ENCODE data around the gene KSR1.

KSR1 gene

GRCh38 chr17:27623614-27624013 lies 167.4 kb downstream of the KSR1 start:
- no peak overlapping the region for H2AFZ ChIP-seq (ENCODE audit: low read depth)
- no peaks in the 10 kb centered on the region for H3K4me1 ChIP-seq (ENCODE audit: low read depth, poor library complexity, severe bottlenecking)
- TF ChIP-seq CTCF (conservative IDR thresholded peaks at IDR 0.05; ENCODE audit: low read depth, low read length) = no peak
- H3K36me3 ChIP-seq (ENCODE audit: insufficient read depth) = no peaks in the 10 kb centered on the region
- H3K4me2 ChIP-seq = no peak overlapping the region
- no peaks in the 10 kb centered on the region for H3K79me2 ChIP-seq (ENCODE audit: insufficient read depth, low read depth)
- H3K9ac ChIP-seq = no peak overlapping the region
- no peak overlapping the region for H3K4me3 ChIP-seq (IDR thresholded peaks at IDR 0.05; ENCODE audit: insufficient read depth, low read depth, low read length)
- no peaks in the 10 kb centered on the region for H4K20me1 ChIP-seq (ENCODE audit: insufficient read depth)
- H3K27me3 ChIP-seq (ENCODE audit: insufficient read depth, low read depth) = no peaks in the 10 kb centered on the region
- H3K27ac ChIP-seq = no peak overlapping the region

- Histone ChIP-seq H3K9ac (no peak overlapping the region), H2AFZ (ENCODE audit: low read depth) (no peak overlapping the region), H3K4me2 (no peak overlapping the region), H4K20me1 (ENCODE audit: insufficient read depth) (no peaks in the 10 kb centered on the region), H3K27ac (no peak overlapping the region), H3K4me1 (ENCODE audit: low read depth, poor library complexity, severe bottlenecking) (no peaks in the 10 kb centered on the region), H3K27me3 (ENCODE audit: insufficient read depth, low read depth) (no peaks in the 10 kb centered on the region), H3K4me3 (IDR thresholded peaks at IDR 0.05; ENCODE audit: insufficient read depth, low read depth, low read length) (no peak overlapping the region), H3K36me3 (ENCODE audit: insufficient read depth) (no peaks in the 10 kb centered on the region), H3K79me2 (ENCODE audit: insufficient read depth, low read depth) (no peaks in the 10 kb centered on the region)
- no peak for TF ChIP-seq CTCF (conservative IDR thresholded peaks at IDR 0.05; ENCODE audit: low read depth, low read length)
Measured at GRCh38 chr17:27624539-27624938, 168.3 kb downstream of the KSR1 start.

GRCh38 chr17:27625856-27626255 lies 169.6 kb downstream of the KSR1 start:
- no peak overlapping the region for H3K4me2 ChIP-seq
- no peaks in the 10 kb centered on the region for H4K20me1 ChIP-seq (ENCODE audit: insufficient read depth)
- no peak overlapping the region for H3K9ac ChIP-seq
- H3K27ac ChIP-seq = no peak overlapping the region
- H3K36me3 ChIP-seq (ENCODE audit: insufficient read depth) = no peaks in the 10 kb centered on the region
- H3K79me2 ChIP-seq (ENCODE audit: insufficient read depth, low read depth) = no peaks in the 10 kb centered on the region
- no peak for TF ChIP-seq CTCF (conservative IDR thresholded peaks at IDR 0.05; ENCODE audit: low read depth, low read length)
- H3K4me3 ChIP-seq (IDR thresholded peaks at IDR 0.05; ENCODE audit: insufficient read depth, low read depth, low read length) = no peak overlapping the region
- no peak overlapping the region for H2AFZ ChIP-seq (ENCODE audit: low read depth)
- peaks cover 1% of the 10 kb centered on the region for H3K4me1 ChIP-seq (ENCODE audit: low read depth, poor library complexity, severe bottlenecking)
- H3K27me3 ChIP-seq (ENCODE audit: insufficient read depth, low read depth) = no peaks in the 10 kb centered on the region

GRCh38 chr17:27627514-27627913 lies 171.3 kb downstream of the KSR1 start:
- no peak overlapping the region for H2AFZ ChIP-seq (ENCODE audit: low read depth)
- no peaks in the 10 kb centered on the region for H3K27me3 ChIP-seq (ENCODE audit: insufficient read depth, low read depth)
- peaks cover 7% of the 10 kb centered on the region for H3K4me1 ChIP-seq (ENCODE audit: low read depth, poor library complexity, severe bottlenecking)
- H3K36me3 ChIP-seq (ENCODE audit: insufficient read depth) = no peaks in the 10 kb centered on the region
- no peak overlapping the region for H3K9ac ChIP-seq
- no peak overlapping the region for H3K4me3 ChIP-seq (IDR thresholded peaks at IDR 0.05; ENCODE audit: insufficient read depth, low read depth, low read length)
- no peak overlapping the region for H3K4me2 ChIP-seq
- H3K27ac ChIP-seq = no peak overlapping the region
- no peaks in the 10 kb centered on the region for H4K20me1 ChIP-seq (ENCODE audit: insufficient read depth)
- no peaks in the 10 kb centered on the region for H3K79me2 ChIP-seq (ENCODE audit: insufficient read depth, low read depth)
- no peak for TF ChIP-seq CTCF (conservative IDR thresholded peaks at IDR 0.05; ENCODE audit: low read depth, low read length)
